A549 (cell line): ENCODE measurements around the gene TMEM203.

Experiments used
- EP300 ChIP-seq, 2 experiments: fragments of >200 bp; sonication (Bioruptor Twin); formaldehyde crosslinking; IDR thresholded peaks; 2 replicates in 1 of 2; 3 replicates in 1 of 2; pipeline ENCODE4 v1.6.1; 2016 to 2017
- FOXS1 ChIP-seq: fragments of 250-450 bp; sonication (Bioruptor Pico); IDR thresholded peaks from 2 replicates; pipeline ENCODE4 v1.5.0; 2020; ENCODE audit warnings: mild to moderate bottlenecking, moderate library complexity
- HDAC2 ChIP-seq: fragments of 200-600 bp; sonication (generic); IDR thresholded peaks from 2 replicates; pipeline ENCODE4 v1.6.1; 2016
- HOXA7 ChIP-seq: fragments of 250-450 bp; sonication (Bioruptor Pico); IDR thresholded peaks from 2 replicates; pipeline ENCODE4 v1.5.0; 2020; ENCODE audit warnings: mild to moderate bottlenecking, moderate library complexity
- JUNB ChIP-seq: fragments of >200 bp; sonication (Bioruptor Twin); formaldehyde crosslinking; IDR thresholded peaks from 2 replicates; pipeline ENCODE4 v1.6.1; 2016
- POLR2A ChIP-seq: IDR thresholded peaks from 2 replicates; pipeline ENCODE4 v1.6.1; 2012; ENCODE audit warnings: mild to moderate bottlenecking, low read length
- RARB ChIP-seq: fragments of 250-450 bp; sonication (Bioruptor Pico); IDR thresholded peaks from 2 replicates; pipeline ENCODE4 v1.8.0; 2021; ENCODE audit warnings: mild to moderate bottlenecking, moderate library complexity
- RNF2 ChIP-seq: fragments of 200-600 bp; sonication (generic); IDR thresholded peaks from 2 replicates; pipeline ENCODE4 v1.6.1; 2016; ENCODE audit warnings: low read depth, mild to moderate bottlenecking, antibody characterized with exemption, moderate library complexity, borderline replicate concordance
- TF ChIP-seq, protein P1 (sequence below): IDR thresholded peaks from 2 replicates; pipeline ENCODE4 v1.6.1; 2012
- TF ChIP-seq, protein P2 (sequence below): fragments of >200 bp; sonication (Bioruptor Twin); formaldehyde crosslinking; IDR thresholded peaks from 3 replicates; pipeline ENCODE4 v1.5.1; 2016
- TF ChIP-seq, protein P3 (sequence below): IDR thresholded peaks from 2 replicates; pipeline ENCODE4 v1.6.1; 2012; ENCODE audit warnings: low read depth, borderline replicate concordance
- TF ChIP-seq, protein P4 (sequence below): fragments of 200-600 bp; sonication (generic); IDR thresholded peaks from 2 replicates; pipeline ENCODE4 v1.6.1; 2016; ENCODE audit warnings: antibody characterized with exemption, mild to moderate bottlenecking, moderate library complexity
- TF ChIP-seq, protein P5 (sequence below): IDR thresholded peaks from 2 replicates; pipeline ENCODE4 v1.6.1; 2012

DNA sequence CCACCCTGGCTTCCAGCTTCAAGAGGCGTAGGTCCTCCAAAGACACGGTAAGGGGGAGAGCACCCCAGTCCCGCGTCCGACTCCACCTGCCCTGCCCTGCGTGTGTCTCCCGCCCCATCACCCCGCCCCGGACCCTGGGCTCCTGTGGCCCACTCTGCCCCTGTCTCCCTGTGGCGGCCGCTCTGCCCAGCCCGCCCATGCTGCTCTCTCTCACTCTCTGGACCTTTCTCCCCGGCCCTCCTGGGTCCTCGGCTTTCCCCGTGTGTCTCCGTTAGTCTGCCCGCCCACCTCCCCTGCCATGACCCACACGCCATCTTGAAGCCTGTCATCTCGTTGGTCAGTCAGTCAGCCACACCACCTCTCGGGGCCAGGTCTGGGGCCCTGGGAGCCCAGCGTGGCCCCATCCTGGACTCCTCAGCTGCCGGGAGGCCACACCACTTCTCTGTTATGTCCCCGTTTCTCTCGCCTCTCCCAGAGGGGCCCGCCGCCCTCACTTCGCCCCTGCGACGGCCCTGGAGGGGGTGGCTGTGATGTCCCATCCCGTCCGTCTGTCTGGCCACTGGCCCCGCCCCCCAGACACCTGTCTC is 40.1 kb downstream of the TMEM203 start:
- TF ChIP-seq, protein P1, sequence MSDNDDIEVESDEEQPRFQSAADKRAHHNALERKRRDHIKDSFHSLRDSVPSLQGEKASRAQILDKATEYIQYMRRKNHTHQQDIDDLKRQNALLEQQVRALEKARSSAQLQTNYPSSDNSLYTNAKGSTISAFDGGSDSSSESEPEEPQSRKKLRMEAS, result no peak
- TF ChIP-seq HOXA7 (CRISPR knock-in tag) (no peak), JUNB (no peak), EP300 (IDR thresholded peaks at IDR 0.05) (no peak), RARB (CRISPR knock-in tag) (no peak), POLR2A (no peak), RNF2 (no peak), HDAC2 (no peak), FOXS1 (CRISPR knock-in tag) (no peak)
- TF ChIP-seq, protein P2, sequence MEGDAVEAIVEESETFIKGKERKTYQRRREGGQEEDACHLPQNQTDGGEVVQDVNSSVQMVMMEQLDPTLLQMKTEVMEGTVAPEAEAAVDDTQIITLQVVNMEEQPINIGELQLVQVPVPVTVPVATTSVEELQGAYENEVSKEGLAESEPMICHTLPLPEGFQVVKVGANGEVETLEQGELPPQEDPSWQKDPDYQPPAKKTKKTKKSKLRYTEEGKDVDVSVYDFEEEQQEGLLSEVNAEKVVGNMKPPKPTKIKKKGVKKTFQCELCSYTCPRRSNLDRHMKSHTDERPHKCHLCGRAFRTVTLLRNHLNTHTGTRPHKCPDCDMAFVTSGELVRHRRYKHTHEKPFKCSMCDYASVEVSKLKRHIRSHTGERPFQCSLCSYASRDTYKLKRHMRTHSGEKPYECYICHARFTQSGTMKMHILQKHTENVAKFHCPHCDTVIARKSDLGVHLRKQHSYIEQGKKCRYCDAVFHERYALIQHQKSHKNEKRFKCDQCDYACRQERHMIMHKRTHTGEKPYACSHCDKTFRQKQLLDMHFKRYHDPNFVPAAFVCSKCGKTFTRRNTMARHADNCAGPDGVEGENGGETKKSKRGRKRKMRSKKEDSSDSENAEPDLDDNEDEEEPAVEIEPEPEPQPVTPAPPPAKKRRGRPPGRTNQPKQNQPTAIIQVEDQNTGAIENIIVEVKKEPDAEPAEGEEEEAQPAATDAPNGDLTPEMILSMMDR, result no peak
- TF ChIP-seq, protein P3, sequence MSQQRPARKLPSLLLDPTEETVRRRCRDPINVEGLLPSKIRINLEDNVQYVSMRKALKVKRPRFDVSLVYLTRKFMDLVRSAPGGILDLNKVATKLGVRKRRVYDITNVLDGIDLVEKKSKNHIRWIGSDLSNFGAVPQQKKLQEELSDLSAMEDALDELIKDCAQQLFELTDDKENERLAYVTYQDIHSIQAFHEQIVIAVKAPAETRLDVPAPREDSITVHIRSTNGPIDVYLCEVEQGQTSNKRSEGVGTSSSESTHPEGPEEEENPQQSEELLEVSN, result no peak
- TF ChIP-seq, protein P4, sequence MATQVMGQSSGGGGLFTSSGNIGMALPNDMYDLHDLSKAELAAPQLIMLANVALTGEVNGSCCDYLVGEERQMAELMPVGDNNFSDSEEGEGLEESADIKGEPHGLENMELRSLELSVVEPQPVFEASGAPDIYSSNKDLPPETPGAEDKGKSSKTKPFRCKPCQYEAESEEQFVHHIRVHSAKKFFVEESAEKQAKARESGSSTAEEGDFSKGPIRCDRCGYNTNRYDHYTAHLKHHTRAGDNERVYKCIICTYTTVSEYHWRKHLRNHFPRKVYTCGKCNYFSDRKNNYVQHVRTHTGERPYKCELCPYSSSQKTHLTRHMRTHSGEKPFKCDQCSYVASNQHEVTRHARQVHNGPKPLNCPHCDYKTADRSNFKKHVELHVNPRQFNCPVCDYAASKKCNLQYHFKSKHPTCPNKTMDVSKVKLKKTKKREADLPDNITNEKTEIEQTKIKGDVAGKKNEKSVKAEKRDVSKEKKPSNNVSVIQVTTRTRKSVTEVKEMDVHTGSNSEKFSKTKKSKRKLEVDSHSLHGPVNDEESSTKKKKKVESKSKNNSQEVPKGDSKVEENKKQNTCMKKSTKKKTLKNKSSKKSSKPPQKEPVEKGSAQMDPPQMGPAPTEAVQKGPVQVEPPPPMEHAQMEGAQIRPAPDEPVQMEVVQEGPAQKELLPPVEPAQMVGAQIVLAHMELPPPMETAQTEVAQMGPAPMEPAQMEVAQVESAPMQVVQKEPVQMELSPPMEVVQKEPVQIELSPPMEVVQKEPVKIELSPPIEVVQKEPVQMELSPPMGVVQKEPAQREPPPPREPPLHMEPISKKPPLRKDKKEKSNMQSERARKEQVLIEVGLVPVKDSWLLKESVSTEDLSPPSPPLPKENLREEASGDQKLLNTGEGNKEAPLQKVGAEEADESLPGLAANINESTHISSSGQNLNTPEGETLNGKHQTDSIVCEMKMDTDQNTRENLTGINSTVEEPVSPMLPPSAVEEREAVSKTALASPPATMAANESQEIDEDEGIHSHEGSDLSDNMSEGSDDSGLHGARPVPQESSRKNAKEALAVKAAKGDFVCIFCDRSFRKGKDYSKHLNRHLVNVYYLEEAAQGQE, result no peak
- TF ChIP-seq, protein P5, sequence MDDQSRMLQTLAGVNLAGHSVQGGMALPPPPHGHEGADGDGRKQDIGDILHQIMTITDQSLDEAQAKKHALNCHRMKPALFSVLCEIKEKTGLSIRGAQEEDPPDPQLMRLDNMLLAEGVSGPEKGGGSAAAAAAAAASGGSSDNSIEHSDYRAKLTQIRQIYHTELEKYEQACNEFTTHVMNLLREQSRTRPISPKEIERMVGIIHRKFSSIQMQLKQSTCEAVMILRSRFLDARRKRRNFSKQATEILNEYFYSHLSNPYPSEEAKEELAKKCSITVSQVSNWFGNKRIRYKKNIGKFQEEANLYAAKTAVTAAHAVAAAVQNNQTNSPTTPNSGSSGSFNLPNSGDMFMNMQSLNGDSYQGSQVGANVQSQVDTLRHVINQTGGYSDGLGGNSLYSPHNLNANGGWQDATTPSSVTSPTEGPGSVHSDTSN, result no peak
